Iris pigment epithelial cell (primary cell): ENCODE data around the gene PHLDA2.
A peak's percentile ranks its signal among the peaks of the same experiment; 100 is the strongest.

Source experiments
- DNase-seq: peaks from one replicate; pipeline ENCODE4 v3.0.0-alpha.2; 2011; ENCODE audit warnings: low read depth

The PHLDA2 gene, protein sequence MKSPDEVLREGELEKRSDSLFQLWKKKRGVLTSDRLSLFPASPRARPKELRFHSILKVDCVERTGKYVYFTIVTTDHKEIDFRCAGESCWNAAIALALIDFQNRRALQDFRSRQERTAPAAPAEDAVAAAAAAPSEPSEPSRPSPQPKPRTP

GRCh38 chr11:2928605-2929530 lies at the start of gene PHLDA2:
TSS of gene PHLDA2 (minus strand) at chr11:2929420. CDS start at chr11:2929364, 56 bp downstream.
- DNase-seq, result peak; percentile 78

DNA sequence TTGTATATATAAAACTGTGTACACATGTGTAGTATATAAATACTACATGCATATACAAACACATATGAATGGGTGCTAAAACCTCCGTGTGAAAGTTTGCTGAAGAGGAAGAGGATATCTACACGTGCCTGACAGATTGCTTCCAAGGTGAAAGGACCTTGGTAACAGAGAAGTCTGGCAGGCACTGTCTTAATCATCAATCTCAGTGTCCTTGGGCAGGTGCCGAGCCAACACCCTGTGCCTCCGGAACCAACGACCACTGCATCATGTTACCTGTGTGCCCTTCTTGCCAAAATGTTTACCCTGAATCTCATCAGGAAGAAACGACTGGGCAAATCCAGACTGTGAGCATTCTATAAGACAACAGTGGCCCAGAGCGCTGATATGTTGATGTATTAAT lies 47.9 kb upstream of the PHLDA2 start:
- no peak for DNase-seq

GRCh38 chr11:2976294-2977063 lies 47.3 kb upstream of the PHLDA2 start:
- DNase-seq, result no peak

DNA sequence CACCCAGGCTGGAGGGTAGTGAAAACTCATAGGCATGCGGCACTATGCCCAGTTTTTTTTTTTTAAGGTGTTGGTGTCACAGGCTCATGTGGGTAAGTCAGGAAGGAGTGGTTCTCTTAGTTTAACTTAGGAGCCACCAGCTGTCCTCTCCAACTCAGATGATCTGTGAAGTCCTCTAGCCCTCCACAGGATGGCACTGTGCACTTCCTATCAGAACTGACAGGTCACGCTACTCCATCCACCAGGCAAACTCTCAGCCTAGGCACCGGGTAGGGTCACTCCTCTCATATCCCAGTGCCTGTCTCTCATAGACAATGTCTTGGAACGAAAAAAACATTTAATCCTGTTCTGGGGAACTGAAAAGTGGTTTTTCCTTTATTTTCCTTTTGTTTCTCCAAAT lies 46.4 kb upstream of the PHLDA2 start:
- peak; percentile 49 for DNase-seq

DNA sequence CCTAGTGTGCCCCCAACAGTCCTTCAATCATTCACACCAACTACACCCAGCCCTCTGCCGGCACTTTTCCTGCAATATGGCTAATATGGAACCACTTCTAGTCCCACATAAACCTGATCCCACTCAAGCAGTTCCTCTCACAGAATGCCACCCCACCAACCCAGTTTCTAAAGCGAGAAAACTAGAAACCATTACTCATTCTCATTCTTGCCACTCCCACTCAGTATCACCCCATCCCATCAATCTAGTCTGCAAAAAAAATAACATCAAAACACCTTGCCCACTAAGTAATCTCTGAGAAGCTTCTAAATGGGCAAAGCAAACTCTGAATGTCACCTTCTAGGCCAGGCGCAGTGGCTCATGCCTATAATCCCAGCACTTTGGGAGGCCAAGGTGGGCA lies 45.1 kb upstream of the PHLDA2 start:
- no peak for DNase-seq

- no peak for DNase-seq
Measured at GRCh38 chr11:2968341-2968900, 39.2 kb upstream of the PHLDA2 start.

- no peak for DNase-seq
Measured at GRCh38 chr11:2964782-2965181, 35.6 kb upstream of the PHLDA2 start.

- no peak for DNase-seq
Measured at GRCh38 chr11:2963761-2964160, 34.5 kb upstream of the PHLDA2 start.

DNA sequence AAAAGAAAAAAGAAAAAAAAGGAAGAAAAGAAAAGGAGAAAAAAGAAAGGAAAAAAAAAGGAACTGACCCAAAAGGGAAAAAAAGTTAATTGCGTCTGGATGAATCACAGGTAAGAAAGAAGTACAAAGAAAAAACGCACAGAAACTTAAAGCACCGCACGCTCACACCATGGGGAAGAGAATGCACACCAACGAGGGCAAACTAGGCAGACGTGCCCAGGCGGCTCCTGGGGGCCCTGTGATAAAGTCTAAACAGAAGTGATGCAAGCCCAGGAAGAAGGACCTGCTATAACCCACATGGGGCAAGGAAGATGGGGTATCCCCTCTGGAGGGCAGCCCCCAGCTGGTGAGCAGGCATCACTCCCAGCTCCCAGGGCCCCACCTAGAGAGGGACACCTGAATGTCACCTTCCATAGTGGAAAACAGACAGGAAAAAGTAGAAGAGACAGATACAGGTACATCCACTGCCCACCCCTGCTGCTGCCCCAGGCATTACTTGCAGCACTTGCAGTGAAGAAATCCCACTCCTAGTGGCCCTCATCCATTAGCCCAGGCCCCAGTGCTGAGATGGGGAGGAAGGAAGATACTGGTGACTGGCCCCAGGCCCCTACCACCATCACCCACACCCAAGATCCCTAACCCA lies 34.0 kb upstream of the PHLDA2 start:
- no peak for DNase-seq

DNA sequence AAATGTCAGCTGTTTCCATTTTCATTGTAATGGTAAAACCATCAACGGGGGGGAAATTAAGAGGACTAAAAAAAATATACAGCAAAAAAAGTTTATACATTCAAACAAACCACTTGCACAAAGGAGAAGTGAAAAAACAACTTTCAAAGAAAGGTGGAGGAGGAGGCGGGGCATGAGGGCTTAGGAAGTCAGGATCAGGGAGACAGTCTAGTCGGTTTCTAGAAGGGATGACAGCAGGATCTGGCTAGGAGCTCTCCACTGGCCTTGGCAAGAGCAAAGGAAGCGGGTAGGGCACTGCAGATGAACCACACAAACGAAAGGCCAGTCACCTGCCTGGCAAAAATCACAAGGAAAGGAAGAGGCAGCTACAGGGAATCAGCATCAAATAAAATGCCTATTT lies 31.9 kb upstream of the PHLDA2 start:
- no peak for DNase-seq

DNA sequence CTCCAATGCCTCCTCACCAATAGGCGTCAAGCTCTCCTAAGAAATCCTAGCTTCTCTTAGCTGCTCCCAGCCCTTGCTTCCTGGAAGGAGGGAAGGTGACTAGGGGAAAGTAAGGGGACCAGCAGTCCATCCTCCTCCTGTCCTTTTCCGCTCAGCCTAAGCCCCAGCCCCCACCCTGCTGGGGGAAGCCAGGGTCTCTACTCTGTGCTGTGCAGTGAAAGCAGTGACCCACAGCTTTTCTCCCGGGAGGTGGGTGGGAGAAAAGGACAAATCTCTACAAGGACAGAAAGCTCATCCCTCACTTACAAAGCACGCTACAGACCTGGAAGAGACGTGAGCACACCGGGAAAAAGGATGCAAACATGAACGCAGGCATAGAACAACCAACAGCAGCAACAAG lies 30.9 kb upstream of the PHLDA2 start:
- no peak for DNase-seq

GRCh38 chr11:2958251-2958650 lies 29.0 kb upstream of the PHLDA2 start:
- DNase-seq, result no peak

DNA sequence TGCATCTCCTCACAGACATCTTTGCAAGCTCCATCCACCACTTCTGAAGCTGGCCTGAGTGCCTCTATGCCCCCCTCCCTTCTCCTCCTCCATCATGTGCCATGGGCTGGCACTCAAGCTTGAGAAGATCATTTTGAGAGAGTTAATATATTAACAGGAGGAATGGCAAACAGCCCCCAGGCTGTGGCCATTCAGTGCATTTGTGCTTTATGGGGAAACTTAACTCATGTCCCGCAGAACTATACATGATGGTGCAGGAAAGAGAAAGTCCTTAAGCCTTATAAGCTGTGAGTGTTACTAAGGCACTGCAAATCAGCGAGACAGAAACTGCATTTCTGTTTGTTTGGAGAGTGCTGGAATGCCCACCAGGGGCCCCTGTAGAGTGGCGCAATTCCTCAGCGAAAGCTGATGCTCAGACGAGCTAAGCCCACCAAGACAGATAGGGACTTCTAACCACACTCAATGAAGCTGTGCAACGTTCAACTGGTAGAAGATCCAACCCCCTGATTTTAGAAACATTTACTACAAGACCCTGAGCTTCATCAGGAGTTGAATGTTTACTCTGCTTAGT lies 26.8 kb upstream of the PHLDA2 start:
- DNase-seq, result peak; percentile 24

DNA sequence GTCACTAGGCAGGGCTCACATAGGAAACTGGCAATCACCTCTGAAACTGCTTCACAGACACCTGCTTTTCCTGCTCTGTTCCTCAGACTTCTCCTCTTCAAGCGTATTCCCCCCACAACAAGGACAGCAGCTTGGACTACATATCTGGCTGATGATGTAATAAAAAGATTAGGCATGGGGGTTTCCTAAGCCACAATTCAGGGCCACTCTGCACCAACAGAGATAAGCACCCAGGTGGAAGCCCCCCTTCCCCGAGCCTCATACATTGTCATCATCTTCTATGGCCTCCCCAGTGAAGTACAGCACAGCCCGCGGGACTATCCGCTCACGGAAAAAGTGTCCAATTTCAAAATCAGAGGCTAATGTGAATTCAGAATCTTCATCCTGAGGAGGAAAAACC lies 25.0 kb upstream of the PHLDA2 start:
- peak; percentile 56 for DNase-seq

- peak; percentile 33 for DNase-seq
Measured at GRCh38 chr11:2952290-2952689, 23.1 kb upstream of the PHLDA2 start.

DNA sequence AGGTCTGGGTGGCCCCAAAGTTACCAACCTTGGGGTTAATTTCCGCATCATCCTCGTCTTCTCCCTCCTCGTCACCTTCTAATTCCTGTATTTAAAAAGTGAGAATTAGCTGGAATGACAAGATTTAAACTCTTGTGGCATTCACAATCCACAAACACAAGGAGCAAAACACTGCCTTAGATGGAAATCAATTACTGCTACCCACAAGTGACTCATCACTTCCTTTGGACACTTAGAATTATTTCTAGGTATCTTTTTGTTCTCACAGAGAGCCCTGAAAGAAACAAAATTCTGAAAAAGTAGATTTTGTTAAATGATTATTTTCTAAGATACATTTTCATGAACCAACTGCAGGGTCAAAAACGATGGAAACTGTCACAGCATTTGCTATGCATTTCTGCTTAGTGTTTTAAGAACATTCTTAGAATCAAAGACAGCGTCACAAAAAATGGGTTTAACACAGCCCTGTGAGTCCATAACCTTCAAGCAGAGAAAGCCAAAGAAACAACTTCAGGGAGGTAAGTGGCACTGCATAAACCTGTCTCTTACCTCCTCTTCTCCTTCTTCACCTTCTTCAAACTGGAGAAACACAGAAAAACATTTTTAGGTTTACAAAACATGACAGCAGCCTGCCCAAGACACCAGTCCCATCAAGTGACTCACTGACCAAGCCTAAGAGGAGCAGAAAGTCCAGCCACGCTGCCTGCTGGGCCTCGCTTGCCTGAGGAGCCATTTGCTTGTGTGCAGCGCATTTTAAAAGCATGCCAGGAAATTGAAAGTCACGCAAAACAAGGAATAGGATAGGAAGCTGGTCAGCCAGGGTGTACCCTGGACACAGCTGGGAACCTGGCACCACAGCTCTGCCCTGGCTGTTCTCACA lies 22.3 kb upstream of the PHLDA2 start:
- peak; percentile 75 for DNase-seq

DNA sequence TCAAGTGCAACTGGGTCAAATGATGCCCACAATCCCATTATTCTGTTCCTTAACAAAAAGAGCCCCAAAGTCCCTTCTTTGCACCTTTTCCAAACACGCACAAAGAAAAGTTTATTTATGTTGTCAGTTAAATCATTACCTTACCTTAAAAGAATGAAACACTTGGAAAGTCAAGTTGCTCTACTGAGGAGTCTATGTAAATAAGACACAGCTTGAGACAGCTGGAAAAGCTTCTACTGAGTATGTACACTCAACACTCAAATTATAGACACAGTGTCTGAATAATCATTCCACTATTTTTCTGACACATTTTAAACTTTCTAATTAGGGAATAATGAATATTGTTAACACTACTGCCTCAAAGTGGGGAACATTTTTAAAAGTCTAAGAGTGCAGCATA lies 21.6 kb upstream of the PHLDA2 start:
- DNase-seq, result peak; percentile 47

GRCh38 chr11:2949920-2950319 lies 20.7 kb upstream of the PHLDA2 start:
- no peak for DNase-seq

- no peak for DNase-seq
Measured at GRCh38 chr11:2947744-2948143, 18.5 kb upstream of the PHLDA2 start.

- no peak for DNase-seq
Measured at GRCh38 chr11:2945757-2946287, 16.6 kb upstream of the PHLDA2 start.
